GM21515 (cell line): Measurements from ENCODE around the gene CYTH2.

ENCODE experiments used
- ATAC-seq: cut with Tn5 transposase; IDR thresholded peaks from one replicate; pipeline ENCODE4 v1.9.1; 2021; ENCODE audit not compliant: unreplicated experiment

Gene CYTH2

DNA sequence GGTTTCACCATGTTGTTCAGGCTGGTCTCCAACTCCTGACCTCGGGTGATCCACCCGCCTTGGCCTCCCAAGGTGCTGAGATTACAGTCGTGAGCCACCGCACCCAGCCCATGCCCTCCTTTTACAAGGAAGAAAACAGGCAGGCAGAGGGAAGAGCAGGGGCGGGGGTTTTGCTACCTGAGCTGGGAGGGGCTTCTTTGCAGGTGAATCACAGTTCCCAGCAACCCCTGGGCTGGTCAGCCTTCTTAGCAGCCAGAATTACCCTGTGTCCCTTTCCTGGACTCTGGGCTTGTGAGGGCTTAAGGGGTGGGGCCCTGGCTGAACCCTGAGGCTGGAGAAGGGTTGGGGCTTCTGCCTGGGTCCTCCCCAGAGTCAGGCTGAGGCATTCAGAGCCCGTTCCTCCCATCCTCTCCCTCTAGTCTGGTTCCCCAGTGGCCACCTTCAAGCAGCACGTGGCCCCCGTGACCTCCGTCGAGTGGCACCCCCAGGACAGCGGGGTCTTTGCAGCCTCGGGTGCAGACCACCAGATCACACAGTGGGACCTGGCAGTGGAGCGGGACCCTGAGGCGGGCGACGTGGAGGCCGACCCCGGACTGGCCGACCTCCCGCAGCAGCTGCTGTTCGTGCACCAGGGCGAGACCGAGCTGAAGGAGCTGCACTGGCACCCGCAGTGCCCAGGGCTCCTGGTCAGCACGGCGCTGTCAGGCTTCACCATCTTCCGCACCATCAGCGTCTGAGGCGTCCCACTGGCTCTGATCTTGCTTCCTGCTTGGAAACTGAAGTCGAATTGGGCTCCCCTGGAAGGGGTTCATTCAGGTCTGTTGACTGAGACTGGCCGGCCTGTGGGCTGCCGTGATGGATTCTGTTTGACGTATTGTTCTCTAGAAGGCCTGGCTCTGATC, 16.6 kb upstream of the CYTH2 start:
- no peak for ATAC-seq

DNA sequence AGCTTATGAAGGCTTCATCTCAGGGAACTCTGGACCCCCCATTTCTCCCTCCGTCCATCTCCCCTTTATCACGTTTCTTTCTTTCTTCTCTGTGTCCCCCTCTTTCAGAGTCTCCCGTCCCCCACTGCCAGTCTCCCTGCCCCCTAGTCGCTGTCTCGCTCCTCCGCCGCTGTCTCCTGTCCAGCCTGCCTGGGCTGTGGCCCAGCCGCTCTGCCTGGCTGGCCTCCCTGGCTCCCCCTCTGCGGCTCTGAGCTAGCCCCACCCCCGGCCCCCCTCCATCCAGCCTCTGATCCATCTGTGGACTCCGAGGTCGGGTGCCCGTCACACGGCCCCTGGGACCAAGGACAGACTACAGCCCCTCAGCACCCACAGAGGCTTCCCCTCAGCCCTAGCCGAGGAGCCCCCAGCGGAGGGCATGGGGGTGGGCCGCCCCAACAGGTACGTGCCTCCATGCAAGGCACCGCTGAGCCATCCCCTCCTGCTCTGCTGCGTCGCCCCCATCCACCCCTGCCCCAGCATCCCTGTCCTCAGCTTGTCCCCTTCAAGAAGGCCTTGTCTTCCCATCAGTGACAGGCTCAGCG, 14.9 kb upstream of the CYTH2 start:
- no peak for ATAC-seq

DNA sequence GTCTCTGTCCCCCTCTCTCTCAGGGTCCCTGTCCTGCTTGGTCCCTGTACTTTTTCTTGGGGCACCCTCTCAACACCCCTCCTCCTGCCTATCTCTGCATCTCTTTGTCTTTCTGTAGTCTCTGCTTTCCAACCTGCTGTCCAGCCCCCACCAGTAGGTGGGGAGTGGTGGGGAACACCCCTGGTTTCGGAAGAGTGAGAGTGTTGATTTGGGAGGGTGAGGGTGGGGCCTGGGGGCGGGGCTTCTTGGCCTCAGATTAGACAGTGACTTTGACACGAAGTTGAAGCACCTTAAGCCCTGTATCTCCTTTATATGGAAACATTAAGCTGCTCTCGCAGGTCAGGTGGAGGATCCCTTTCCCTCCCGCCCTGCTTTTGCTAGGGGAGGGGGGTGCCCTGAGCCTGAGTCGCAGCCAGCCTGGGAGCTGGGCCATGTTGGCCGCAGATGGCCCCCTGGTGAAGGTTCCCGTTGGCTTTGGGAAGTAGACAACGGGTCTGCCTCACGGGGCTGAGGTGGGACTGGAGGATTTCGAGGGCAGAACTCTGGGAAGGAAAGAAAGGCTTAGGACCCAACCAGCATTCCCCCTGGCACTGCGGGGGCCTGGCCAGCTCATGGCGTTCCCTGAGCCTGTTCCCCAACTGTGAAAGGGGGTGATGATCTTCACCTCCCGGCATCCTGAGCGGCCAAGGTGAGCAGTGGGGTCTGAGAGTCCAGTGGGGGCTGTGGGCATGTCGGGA, 13.8 kb upstream of the CYTH2 start, which contains the start of gene KCNJ14:
Gene KCNJ14, plus strand, starts transcription at position 404 of the 737 bp plus-strand sequence. CDS start 6,151 bp downstream, outside the sequence.
- no peak for ATAC-seq

DNA sequence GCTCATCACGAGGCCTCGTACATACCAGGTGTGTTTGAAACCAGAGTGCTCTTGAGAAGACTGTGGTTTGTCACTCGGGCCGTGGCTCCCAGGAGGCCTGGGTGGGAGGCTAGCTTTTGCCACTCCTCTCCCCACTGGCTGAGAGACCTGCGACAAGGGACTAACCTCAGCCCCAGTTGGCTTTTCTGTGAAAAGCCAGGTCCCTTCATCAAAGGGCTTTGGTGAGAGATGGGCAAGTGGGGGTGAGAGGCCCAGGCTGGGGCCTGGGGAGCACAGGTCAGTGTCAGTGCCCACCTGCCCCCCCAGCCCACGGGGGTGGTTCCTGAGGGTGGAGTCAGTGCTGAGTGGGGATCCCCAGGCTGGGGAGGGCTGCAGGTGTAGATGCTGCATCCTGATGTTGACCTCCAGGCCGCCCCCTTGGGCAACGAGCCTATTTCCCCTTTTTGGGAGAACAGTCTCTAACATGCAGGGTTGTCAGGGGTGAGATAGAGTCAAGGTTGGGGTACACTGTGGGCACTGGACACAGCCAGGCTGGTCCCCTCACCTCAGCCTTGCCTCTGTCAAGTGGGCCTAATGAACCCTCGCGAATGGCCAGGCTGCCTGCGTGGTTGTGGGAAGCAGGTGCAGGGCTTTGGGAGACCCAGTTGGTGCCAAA, 13.1 kb upstream of the CYTH2 start:
- ATAC-seq: no peak

DNA sequence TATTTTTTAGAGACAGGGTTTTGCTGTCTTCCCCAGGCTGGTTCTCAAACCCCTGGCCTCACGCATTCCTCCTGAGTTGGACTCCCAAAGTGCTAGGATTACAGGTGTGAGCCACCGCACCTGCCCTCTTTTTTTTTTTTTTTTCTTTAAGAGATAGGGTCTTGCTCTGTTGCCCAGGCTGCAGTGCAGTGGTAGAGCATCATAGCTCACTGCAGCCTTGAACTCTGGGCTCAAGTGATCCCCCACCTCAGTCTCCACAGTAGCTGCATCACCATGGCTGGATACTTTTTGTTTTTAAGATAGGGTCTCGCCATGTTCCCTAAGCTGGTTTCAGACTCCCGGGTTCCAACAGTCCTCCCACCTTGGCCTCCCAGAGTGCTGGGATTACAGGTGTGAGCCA, 12.3 kb upstream of the CYTH2 start:
- ATAC-seq: no peak

DNA sequence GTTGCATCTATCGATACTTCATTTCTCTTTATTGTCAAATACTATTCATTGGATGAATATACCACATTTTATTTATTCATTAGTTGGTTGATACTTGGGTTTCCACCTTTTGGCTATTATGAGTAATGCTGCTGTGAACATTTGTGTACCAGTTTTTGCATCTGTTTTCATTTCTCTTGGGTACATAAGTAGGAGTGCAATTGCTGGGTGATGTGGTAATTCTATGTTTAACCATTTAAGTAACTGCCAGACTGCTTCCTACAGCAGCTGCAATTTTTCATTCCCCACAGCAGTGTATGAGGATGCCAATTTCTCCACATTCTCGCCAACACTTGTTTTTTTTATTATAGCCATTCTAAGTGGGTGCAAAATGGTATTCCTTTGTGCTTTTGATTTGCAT, 11.2 kb upstream of the CYTH2 start:
- no peak for ATAC-seq

DNA sequence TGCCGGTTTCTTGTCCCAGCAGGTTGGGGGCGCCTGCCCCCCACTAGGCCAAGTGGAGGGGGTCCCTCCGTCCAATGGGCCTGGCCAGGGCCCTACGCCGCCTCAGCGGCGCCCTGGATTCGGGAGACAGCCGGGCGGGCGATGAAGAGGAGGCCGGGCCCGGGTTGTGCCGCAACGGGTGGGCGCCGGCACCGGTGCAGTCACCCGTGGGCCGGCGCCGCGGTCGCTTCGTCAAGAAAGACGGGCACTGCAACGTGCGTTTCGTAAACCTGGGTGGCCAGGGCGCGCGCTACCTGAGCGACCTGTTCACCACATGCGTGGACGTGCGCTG, 7.6 kb upstream of the CYTH2 start:
- no peak for ATAC-seq

DNA sequence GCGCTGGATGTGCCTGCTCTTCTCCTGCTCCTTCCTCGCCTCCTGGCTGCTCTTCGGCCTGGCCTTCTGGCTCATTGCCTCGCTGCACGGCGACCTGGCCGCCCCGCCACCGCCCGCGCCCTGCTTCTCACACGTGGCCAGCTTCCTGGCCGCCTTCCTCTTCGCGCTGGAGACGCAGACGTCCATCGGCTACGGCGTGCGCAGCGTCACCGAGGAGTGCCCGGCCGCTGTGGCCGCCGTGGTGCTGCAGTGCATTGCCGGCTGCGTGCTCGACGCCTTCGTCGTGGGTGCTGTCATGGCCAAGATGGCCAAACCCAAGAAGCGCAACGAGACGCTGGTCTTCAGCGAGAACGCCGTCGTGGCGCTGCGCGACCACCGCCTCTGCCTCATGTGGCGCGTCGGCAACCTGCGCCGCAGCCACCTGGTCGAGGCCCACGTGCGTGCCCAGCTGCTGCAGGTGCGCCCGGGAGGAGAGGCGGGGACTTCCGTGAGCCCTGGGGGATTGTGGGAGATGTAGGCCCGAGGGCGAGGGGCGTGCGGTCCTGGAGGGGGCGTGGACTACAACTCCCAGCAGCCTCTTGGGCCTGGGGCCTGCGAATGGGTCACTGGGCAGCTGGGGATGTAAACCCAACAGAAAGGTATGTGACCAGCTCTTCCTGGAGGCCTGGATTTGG, 7.0 kb upstream of the CYTH2 start:
- ATAC-seq: no peak

DNA sequence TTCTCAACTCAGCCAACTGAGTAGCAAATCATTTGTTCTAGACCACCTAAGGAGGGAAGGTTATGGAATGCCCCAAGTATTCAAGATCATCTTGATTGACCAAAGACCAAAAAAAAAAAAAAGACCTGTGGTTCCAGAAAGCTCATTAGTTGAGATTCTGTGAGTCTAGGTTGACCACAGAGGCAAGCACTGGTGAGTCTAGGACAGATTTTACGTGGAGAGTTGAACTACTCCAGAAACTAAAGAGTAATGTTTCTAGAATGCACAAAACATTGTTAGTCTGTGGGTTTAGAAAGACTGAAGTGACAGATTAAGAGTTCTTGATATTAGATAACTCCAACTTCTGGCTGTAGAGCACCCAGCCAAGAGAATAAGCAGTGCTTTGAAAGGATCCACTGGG, 4.0 kb upstream of the CYTH2 start:
- no peak for ATAC-seq

DNA sequence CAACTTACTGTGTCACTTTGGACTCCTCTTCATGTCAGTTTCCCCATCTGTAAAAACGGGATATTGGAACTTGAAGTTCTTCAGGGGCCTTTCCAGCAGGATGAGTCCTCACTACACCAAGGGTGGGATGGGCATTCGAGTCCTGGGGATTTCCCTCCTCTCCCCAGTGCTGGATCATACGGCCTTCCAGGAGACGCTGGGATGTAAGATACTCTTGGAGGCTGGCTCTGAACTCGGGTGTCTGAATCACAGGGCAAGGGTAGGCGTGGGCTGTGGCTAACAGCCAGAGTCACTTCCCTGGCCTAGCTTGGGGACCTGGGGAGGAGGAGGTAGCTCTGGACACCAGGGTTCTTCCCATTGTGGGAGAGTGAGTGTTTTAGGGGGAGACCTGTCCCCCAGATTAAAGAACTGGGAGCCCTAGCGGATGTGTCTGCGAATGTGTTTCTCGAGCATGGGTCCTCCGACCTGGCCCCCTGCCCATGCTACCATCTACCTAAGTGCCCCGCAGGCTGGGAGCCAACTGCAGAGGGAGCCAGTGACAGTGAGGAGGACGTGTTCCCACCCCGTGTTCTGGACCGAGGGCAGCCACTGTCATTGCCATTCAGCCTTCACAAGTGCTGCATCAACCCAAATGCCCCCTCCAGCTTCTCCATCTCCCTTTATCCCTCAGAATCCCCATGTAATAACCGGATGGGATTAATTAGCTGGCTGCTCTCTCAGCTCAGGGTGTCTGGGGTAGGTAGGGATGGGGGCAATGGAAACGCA, 2.4 kb upstream of the CYTH2 start:
- ATAC-seq: no peak

DNA sequence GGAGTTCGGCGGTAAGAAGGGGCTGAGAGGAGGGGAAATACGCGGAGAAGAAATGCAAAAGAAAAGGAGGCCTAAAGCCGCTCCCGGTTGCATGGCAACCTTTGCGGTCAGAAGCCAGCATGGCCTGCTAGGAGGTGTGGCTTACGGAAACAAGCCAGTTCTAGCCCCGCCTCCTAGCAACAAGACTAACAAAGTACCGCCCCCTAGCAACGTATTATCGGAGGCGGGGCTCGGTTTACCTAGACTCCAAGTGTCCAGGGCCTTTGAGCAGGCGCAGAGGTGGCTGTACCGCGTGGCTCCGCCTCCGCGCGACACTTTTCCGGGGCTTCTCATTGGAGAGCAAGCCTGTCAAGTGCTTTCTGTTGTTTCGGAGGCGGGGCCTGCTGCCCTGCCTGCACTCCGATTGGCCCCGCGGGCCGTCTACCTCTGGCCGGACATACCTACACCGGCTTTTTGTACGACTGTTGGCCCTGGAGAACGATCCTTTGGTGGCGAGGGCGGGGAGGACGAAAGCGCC, 339 bp upstream of the CYTH2 start:
- peak; percentile 84 for ATAC-seq

DNA sequence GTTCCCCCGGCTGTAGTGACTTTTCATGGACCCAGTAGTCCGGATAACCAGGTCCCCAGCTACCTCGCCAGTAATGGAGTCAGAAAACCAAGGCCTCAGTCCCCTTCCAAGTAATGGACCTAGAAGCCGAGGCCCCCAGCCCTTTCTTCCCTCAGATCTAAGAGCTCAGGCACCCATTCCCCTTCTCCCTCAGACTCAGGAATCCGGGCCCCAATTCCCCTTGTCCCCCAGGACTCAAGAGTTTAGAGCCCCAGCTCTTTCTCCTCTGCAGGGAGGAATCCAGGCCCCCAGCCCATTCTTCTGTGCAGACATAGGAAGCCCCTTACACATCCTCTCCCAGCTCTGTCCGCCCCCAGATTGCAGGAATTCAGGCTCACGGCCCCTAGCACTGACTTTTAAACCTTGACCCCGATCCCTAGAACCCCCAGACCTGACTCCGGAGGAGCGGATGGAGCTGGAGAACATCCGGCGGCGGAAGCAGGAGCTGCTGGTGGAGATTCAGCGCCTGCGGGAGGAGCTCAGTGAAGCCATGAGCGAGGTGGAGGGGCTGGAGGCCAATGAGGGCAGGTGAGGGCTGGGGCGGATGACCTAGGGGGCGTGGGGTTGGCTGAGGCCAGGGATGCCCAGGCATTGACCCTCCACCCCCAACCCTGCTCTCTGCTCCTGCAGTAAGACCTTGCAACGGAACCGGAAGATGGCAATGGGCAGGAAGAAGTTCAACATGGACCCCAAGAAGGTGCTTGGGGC, 938 bp downstream of the CYTH2 start:
- ATAC-seq: no peak

DNA sequence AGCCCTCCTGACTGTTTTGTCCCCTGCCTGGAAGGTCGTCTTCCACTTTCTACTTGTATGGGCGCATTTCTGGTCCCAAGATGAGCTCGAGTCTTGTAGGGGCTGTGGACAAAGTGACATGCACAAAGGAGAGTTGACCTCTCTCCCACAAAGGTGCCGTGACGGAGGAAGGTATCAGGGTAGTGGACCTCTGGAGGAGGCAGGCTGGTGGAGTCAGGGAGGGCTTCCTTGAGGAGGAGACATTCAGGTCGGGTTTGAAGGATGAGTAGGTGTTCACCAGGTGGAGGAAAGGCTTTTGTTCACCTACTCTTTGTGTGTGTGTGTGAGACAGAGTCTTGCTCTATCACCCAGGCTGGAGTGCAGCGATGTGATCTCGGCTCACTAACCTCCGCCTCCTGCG, 1.7 kb downstream of the CYTH2 start:
- ATAC-seq: no peak

DNA sequence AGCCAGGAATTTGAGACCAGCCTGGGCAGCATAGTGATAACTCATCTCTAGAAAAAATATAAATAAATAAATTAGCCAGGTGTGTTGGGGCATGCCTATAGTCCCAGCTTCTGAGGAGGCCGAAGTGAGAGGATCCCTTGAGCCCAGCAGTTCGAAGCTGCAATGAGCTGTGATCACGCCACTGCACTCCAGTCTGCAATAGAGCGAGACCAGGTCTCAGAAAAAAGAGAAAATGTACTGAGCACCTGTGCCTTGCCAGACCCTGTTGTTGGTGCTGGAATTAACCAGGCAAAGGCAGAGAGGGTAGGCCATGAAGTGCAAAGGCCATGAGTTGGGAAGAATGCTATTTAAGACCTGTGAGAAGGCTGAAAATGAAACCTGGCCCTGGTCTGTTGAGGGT, 2.7 kb downstream of the CYTH2 start:
- ATAC-seq: no peak

DNA sequence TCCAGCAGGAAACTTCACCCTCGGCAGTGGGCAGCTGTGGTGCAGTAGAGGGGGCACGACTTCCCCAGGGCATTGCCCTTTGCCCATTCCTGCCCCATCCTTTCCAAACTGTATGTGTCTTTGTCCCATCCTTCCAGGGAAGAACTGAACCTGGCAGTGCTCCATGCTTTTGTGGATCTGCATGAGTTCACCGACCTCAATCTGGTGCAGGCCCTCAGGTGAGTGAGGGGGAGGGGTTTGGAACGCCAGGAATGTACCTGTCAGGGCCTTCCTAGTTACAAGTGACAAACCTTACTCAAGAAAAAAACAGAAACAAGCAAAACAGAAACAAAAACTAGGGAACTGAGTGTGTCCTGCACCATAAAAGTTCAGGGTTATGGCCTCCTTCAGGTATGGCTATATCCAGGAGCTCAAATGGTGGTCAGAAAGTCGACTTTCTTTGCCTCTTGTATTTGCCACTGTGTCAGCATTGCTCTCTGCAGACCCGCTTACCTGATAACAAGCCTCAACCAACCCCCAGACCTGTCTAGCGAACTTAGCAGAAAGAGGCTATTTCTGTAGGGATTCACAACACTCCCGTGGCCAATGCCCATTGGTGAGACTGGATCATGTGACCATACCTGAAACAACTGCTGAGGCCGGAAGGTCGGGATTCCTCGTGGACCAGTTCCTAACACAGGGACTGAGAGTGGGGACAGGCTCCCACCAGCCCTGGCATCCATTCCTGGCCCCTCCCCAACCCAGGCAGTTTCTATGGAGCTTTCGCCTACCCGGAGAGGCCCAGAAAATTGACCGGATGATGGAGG, 4.2 kb downstream of the CYTH2 start:
- ATAC-seq: no peak

DNA sequence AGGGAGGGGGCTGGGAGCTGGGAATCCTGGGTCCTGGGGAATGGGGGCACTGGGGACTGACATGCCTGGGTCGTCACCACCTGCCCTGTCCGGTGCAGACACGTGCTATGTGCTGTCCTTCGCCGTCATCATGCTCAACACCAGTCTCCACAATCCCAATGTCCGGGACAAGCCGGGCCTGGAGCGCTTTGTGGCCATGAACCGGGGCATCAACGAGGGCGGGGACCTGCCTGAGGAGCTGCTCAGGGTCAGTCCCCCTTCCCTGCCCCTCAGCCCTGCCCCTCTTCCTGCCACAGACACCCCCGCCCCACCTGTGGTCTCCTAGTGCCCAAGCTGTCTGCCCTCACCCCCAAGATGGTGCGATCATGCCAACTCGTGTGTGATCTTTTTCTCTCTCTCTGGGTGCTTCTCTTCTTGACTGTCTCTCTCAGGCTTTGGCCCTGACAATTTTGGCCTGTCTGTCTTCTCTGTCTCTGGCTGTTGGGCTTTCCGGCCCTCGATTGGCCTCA, 5.0 kb downstream of the CYTH2 start:
- ATAC-seq: no peak

DNA sequence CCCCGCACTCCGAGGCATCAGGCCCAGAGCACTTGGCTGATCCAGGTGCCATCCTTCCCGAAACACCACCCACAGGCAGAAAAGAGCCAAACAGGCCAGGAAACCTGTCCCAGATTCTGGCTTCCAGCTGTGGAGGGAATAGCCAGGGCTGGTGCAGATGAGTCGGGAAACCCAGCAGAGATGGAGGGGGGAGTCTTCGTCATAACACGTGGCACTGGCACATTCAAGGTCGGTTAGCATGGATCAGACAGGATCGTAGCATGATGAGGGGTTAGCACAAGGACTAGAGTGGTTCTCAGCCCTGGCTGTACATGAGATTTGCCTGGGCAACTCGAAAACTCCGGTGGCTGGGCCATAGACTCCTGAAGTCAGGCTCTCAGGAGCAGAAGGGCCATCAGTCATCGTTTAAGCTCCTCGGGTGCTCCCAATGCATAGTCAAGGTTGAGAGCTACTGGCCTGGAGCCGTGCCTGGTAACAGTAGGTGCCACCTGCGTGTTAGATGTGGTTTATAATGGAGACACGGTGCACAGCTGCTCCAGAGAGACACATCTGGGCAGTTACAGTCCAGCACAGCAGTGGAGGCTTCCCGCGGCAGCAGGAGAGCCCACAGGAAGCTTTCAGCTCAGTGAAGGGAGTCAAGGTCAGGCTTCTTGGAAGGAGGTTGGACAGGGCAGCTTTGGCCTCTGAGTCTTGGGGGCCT, 6.3 kb downstream of the CYTH2 start:
- ATAC-seq: no peak

DNA sequence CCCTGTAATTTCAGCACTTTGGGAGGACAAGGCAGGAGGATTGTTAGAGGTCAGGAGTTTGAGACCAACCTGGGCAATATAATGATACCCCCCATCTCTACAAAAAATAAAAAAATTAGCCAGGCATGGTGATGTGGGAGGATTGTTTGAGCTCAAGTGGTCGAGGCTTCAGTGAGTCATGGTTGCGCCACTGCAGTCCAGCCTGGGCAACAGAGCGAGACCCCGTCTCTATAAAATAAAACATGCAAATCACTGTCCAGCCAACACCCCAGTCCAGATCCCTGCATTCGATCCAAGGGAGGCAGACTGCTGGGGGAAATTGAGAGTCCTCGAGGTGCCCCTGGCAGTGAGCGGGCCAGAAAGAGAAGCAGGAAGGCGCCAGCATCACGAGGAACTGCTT, 7.0 kb downstream of the CYTH2 start:
- ATAC-seq: no peak
